ENCODE data around the gene KNG1. TPM values are rescaled to one million over a fixed set of nuclear protein-coding genes. Genes with fewer than 3 reads are reported as not detected.

The KNG1 gene
- total RNA-seq, 1 donor from 2014 or later: 0.14 TPM

GRCh38 chr3:186713499-186713898, 3.7 kb upstream of the KNG1 start:
- Histone ChIP-seq H3K4me3 (no peak overlapping the region), H3K9me3 (no peaks in the 10 kb centered on the region), H3K36me3 (no peaks in the 10 kb centered on the region), H3K27me3 (no peaks in the 10 kb centered on the region), H3K4me1 (no peaks in the 10 kb centered on the region), H3K27ac (no peak overlapping the region)
- TF ChIP-seq CTCF (IDR thresholded peaks at IDR 0.05): no peak
- intact Hi-C loops (cut with DNase I): no loop called here
- ATAC-seq (no peak), DNase-seq (no peak)

GRCh38 chr3:186719945-186720739, 3.0 kb downstream of the KNG1 start:
- Histone ChIP-seq H3K27ac (no peak overlapping the region), H3K36me3 (no peaks in the 10 kb centered on the region), H3K9me3 (no peaks in the 10 kb centered on the region), H3K4me1 (no peaks in the 10 kb centered on the region), H3K27me3 (no peaks in the 10 kb centered on the region), H3K4me3 (no peak overlapping the region)
- intact Hi-C loops (cut with DNase I): no loop called here
- no peak for DNase-seq
- ATAC-seq: no peak
- TF ChIP-seq CTCF (IDR thresholded peaks at IDR 0.05): no peak

- DNase-seq: no peak
- no peaks in the 10 kb centered on the region for H3K36me3 ChIP-seq
- intact Hi-C loops (cut with DNase I): no loop called here
- H3K4me3 ChIP-seq: no peak overlapping the region
- H3K27me3 ChIP-seq: no peaks in the 10 kb centered on the region
- TF ChIP-seq CTCF (IDR thresholded peaks at IDR 0.05): no peak
- H3K27ac ChIP-seq: no peak overlapping the region
- ATAC-seq: peak; percentile 37
- no peaks in the 10 kb centered on the region for H3K9me3 ChIP-seq
- H3K4me1 ChIP-seq: no peaks in the 10 kb centered on the region
These were observed 5.3 kb downstream of the KNG1 start for GRCh38 chr3:186722457-186722856.

DNA sequence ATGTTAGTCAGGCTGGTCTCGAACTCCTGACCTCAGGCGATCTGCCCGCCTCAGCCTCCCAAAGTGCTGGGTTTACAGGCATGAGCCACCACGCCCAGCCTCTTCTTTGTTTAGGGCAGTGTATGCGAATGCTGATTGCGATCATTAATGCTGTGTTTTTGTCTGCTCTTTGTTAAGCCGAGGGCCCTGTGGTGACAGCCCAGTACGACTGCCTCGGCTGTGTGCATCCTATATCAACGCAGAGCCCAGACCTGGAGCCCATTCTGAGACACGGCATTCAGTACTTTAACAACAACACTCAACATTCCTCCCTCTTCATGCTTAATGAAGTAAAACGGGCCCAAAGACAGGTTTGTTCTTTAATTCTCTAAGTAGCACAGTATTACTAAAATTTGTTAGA, 7.8 kb downstream of the KNG1 start:
- Histone ChIP-seq H3K27me3 (peaks cover 4% of the 10 kb centered on the region), H3K4me1 (no peaks in the 10 kb centered on the region), H3K27ac (no peak overlapping the region), H3K4me3 (no peak overlapping the region), H3K36me3 (no peaks in the 10 kb centered on the region), H3K9me3 (no peaks in the 10 kb centered on the region)
- DNase-seq (no peak), ATAC-seq (no peak)
- no peak for TF ChIP-seq CTCF (IDR thresholded peaks at IDR 0.05)
- intact Hi-C loops (cut with DNase I): no loop called here

DNA sequence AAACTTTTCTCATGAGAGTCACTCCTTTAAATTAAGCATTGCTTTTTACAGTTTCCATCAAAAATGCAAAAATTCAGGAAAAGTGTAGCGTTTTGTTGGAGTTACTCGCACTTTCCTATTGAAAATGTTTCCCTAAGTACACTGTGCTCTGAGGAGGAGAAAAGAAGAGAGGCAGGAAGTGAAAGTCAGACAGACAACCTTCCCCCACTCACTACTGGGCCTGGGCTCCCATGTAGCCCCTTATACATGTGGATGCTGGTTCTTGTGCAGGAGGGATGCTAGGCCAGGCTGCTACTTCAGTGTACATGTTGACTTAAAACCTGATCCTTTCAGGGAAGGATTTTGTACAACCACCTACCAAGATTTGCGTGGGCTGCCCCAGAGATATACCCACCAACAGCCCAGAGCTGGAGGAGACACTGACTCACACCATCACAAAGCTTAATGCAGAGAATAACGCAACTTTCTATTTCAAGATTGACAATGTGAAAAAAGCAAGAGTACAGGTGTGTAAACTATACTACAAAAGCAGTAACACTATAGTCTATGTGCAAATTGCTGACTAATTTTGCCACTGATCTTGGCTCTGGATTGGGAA, 15.1 kb downstream of the KNG1 start:
- H3K4me3 ChIP-seq: no peak overlapping the region
- DNase-seq (no peak), ATAC-seq (no peak)
- peaks cover 4% of the 10 kb centered on the region for H3K27me3 ChIP-seq
- no peaks in the 10 kb centered on the region for H3K9me3 ChIP-seq
- H3K36me3 ChIP-seq: no peaks in the 10 kb centered on the region
- intact Hi-C loops (cut with DNase I): no loop called here
- no peak for TF ChIP-seq CTCF (IDR thresholded peaks at IDR 0.05)
- no peak overlapping the region for H3K27ac ChIP-seq
- H3K4me1 ChIP-seq: no peaks in the 10 kb centered on the region

Measured in upper lobe of right lung (tissue), 1 donor.